H1 (cell line): ENCODE results near the gene SHOX. TPM values are rescaled to one million over a fixed set of nuclear protein-coding genes. Genes with fewer than 3 reads are reported as not detected.

Experiments used
- CTCF ChIA-PET: fragments of 300-600 bp; sonication (Branson Sonifier 250); formaldehyde crosslinking; loops from one replicate; lab custom pipeline; 2021; ENCODE audit not compliant: partially characterized antibody; lab: Charles Lee
- POLR2A ChIA-PET: fragments of 300-600 bp; sonication (Branson Sonifier 250); formaldehyde crosslinking; loops from one replicate; lab custom pipeline; 2021; ENCODE audit warnings: inconsistent platforms; ENCODE audit not compliant: partially characterized antibody; lab: Charles Lee
- DNase-seq, 2 experiments: peaks; one replicate each; pipeline versions ENCODE4 v3.0.0 to v3.0.0-alpha.2; 2010 to 2022; ENCODE audit warnings: low spot score in 2 of 2, low read depth in 1 of 2, mixed read lengths in 1 of 2
- FAIRE-seq: peaks from 2 replicates; lab custom pipeline; 2011; peaks lifted over from hg19 to GRCh38; lab: Jason Lieb, UNC
- H2AFZ ChIP-seq: 2 replicates; pipeline ENCODE4 v1.8.1; 2012; ENCODE audit warnings: low read length, inconsistent platforms
- H2AK5ac ChIP-seq: 2 replicates; pipeline ENCODE4 v1.6.1; 2013; ENCODE audit warnings: low read depth, low read length
- H2BK120ac ChIP-seq: replicated peaks from 2 replicates; pipeline ENCODE3; 2013; ENCODE audit warnings: low read depth, low read length, inconsistent platforms
- H2BK12ac ChIP-seq: 2 replicates; pipeline ENCODE4 v1.6.1; 2013; ENCODE audit warnings: low read depth, low read length
- H2BK15ac ChIP-seq: 2 replicates; pipeline ENCODE4 v1.6.1; 2013; ENCODE audit warnings: low read length
- H2BK20ac ChIP-seq: 2 replicates; pipeline ENCODE4 v1.6.1; 2013; ENCODE audit warnings: low read length
- H2BK5ac ChIP-seq: 2 replicates; pipeline ENCODE4 v1.6.1; 2013; ENCODE audit warnings: low read depth, low read length
- H3K14ac ChIP-seq: 2 replicates; pipeline ENCODE4 v1.6.1; 2013; ENCODE audit warnings: inconsistent platforms; ENCODE audit not compliant: insufficient read length
- H3K18ac ChIP-seq: 2 replicates; pipeline ENCODE4 v1.6.1; 2013; ENCODE audit warnings: low read length; ENCODE audit errors: extremely low read depth
- H3K23ac ChIP-seq: 2 replicates; pipeline ENCODE4 v1.6.1; 2013; ENCODE audit warnings: inconsistent platforms; ENCODE audit not compliant: insufficient read length
- H3K23me2 ChIP-seq: 2 replicates; pipeline ENCODE4 v1.6.1; 2013; ENCODE audit warnings: low read depth, low read length
- H3K27ac ChIP-seq: 2 replicates; pipeline ENCODE4 v1.6.1; 2011; ENCODE audit warnings: low read depth, low read length, inconsistent platforms
- H3K27me3 ChIP-seq, 4 experiments: replicated peaks in 1 of 4; 1 replicate in 1 of 4; 2 replicates in 3 of 4; pipeline versions ENCODE4 v1.6.1 to v1.8.1; 2011 to 2013; ENCODE audit warnings: low read length in 3 of 4, mild to moderate bottlenecking in 3 of 4, inconsistent platforms in 2 of 4, mixed read lengths in 2 of 4, moderate library complexity in 1 of 4; ENCODE audit not compliant: control insufficient read depth in 3 of 4, insufficient read depth in 3 of 4; ENCODE audit errors: extremely low read depth in 1 of 4
- H3K36me3 ChIP-seq, 4 experiments: 2 replicates each; pipeline versions ENCODE4 v1.6.1 to v1.8.1; 2011 to 2013; ENCODE audit warnings: mild to moderate bottlenecking in 4 of 4, low read length in 3 of 4, moderate library complexity in 2 of 4, control low read depth in 1 of 4, inconsistent platforms in 1 of 4; ENCODE audit not compliant: insufficient read depth in 4 of 4, control insufficient read depth in 2 of 4
- H3K4ac ChIP-seq: replicated peaks from 2 replicates; pipeline ENCODE3; 2013; ENCODE audit warnings: low read length, low read depth, mixed read lengths, inconsistent platforms; ENCODE audit not compliant: insufficient read length
- H3K4me1 ChIP-seq, 4 experiments: replicated peaks in 1 of 4; 1 replicate in 1 of 4; 2 replicates in 3 of 4; pipeline versions ENCODE4 v1.6.1 to v1.8.1; 2011 to 2013; ENCODE audit warnings: low read length in 3 of 4, inconsistent platforms in 2 of 4, mixed read lengths in 1 of 4; ENCODE audit not compliant: insufficient read depth in 4 of 4, control insufficient read depth in 3 of 4
- H3K4me2 ChIP-seq, 2 experiments: 2 replicates each; pipeline versions ENCODE4 v1.6.1 to v1.8.1; 2011 to 2013; ENCODE audit warnings: low read depth in 2 of 2, low read length in 2 of 2, control low read depth in 1 of 2, inconsistent platforms in 1 of 2, mild to moderate bottlenecking in 1 of 2; ENCODE audit not compliant: insufficient read depth in 1 of 2
- H3K4me3 ChIP-seq, 4 experiments: fragments of 200-600, 300-600 bp in 1 of 4; sonication (generic), shearing (Covaris generic), sonication (Bioruptor Twin) in 1 of 4; 2 replicates each; pipeline versions ENCODE4 v1.5.1 to v1.8.1; 2011 to 2016; ENCODE audit warnings: low read length in 4 of 4, low read depth in 3 of 4, control low read depth in 2 of 4, inconsistent platforms in 2 of 4, mild to moderate bottlenecking in 2 of 4, mixed read lengths in 1 of 4, moderate library complexity in 1 of 4; ENCODE audit not compliant: insufficient read depth in 2 of 4; ENCODE audit errors: extremely low read depth in 1 of 4
- H3K56ac ChIP-seq: replicated peaks from 2 replicates; pipeline ENCODE3; 2013; ENCODE audit warnings: low read depth, mild to moderate bottlenecking, mixed read lengths, low read length, inconsistent platforms; ENCODE audit not compliant: insufficient read length
- H3K79me1 ChIP-seq: 2 replicates; pipeline ENCODE4 v1.6.1; 2013; ENCODE audit warnings: low read depth, low read length, control low read depth
- H3K79me2 ChIP-seq, 2 experiments: 2 replicates each; pipeline versions ENCODE4 v1.6.1 to v1.8.1; 2012 to 2013; ENCODE audit warnings: low read length in 2 of 2, mild to moderate bottlenecking in 2 of 2, inconsistent platforms in 1 of 2; ENCODE audit not compliant: insufficient read depth in 2 of 2, control insufficient read depth in 1 of 2
- H3K9ac ChIP-seq, 4 experiments: replicated peaks in 1 of 4; 1 replicate in 1 of 4; 2 replicates in 3 of 4; pipeline versions ENCODE4 v1.6.1 to v1.8.1; 2011 to 2013; ENCODE audit warnings: low read depth in 3 of 4, low read length in 3 of 4, control low read depth in 2 of 4, mild to moderate bottlenecking in 2 of 4, moderate library complexity in 2 of 4, inconsistent platforms in 1 of 4; ENCODE audit errors: extremely low read depth in 1 of 4
- H3K9me3 ChIP-seq, 2 experiments: 2 replicates each; pipeline versions ENCODE4 v1.6.1 to v1.8.1; 2012 to 2013; ENCODE audit warnings: mild to moderate bottlenecking in 2 of 2, moderate library complexity in 2 of 2, control low read depth in 1 of 2, inconsistent platforms in 1 of 2, low read depth in 1 of 2, low read length in 1 of 2, mixed read lengths in 1 of 2; ENCODE audit not compliant: insufficient read depth in 2 of 2
- H4K20me1 ChIP-seq, 2 experiments: replicated peaks in 1 of 2; 2 replicates each; pipeline versions ENCODE3 to v1.8.1; 2011 to 2013; ENCODE audit warnings: inconsistent platforms in 2 of 2, low read length in 2 of 2, mild to moderate bottlenecking in 1 of 2; ENCODE audit not compliant: insufficient read depth in 2 of 2, control insufficient read depth in 1 of 2
- H4K5ac ChIP-seq: 2 replicates; pipeline ENCODE4 v1.6.1; 2013; ENCODE audit warnings: low read length, low read depth, mixed read lengths, inconsistent platforms; ENCODE audit not compliant: insufficient read length
- H4K8ac ChIP-seq: 2 replicates; pipeline ENCODE4 v1.8.0; 2013; ENCODE audit warnings: mild to moderate bottlenecking, moderate library complexity, low read length, inconsistent platforms; ENCODE audit not compliant: insufficient read depth; ENCODE audit errors: extremely low read depth
- H4K91ac ChIP-seq: replicated peaks from 2 replicates; pipeline ENCODE3; 2013; ENCODE audit warnings: low read length, mixed read lengths, inconsistent platforms; ENCODE audit not compliant: insufficient read length
- CBX5 ChIP-seq: fragments of 300-800, 300-1000 bp; sonication (generic); IDR thresholded peaks from 2 replicates; pipeline ENCODE4 v1.7.1; 2016; ENCODE audit warnings: antibody characterized with exemption, low read length, low read depth
- CBX8 ChIP-seq: fragments of 300-800, 300-1000 bp; sonication (generic); IDR thresholded peaks from 2 replicates; pipeline ENCODE4 v1.7.1; 2016; ENCODE audit warnings: low read depth, low read length, borderline replicate concordance
- CREB1 ChIP-seq: IDR thresholded peaks from 2 replicates; pipeline ENCODE4 v1.6.1; 2012; ENCODE audit warnings: inconsistent platforms
- E2F6 ChIP-seq: IDR thresholded peaks from 2 replicates; pipeline ENCODE4 v1.6.1; 2012; ENCODE audit warnings: inconsistent platforms
- EZH2 ChIP-seq: fragments of 200-600 bp; sonication (generic); IDR thresholded peaks from 2 replicates; pipeline ENCODE4 v1.7.1; 2012; ENCODE audit warnings: low read depth, mild to moderate bottlenecking, moderate library complexity, low read length, inconsistent platforms; ENCODE audit not compliant: severe bottlenecking
- KDM4A ChIP-seq: IDR thresholded peaks from one replicate; pipeline ENCODE4 v1.7.1; 2012; ENCODE audit warnings: low read depth, mild to moderate bottlenecking, moderate library complexity, low read length, inconsistent platforms; ENCODE audit not compliant: severe bottlenecking
- NANOG ChIP-seq: IDR thresholded peaks from 2 replicates; pipeline ENCODE4 v1.6.1; 2011; ENCODE audit warnings: low read length, low read depth, mild to moderate bottlenecking, inconsistent platforms; ENCODE audit not compliant: insufficient read depth, poor library complexity, severe bottlenecking
- POLR2AphosphoS5 ChIP-seq: IDR thresholded peaks from 2 replicates; pipeline ENCODE4 v1.6.1; 2011; ENCODE audit warnings: low read depth, low read length
- RXRA ChIP-seq: IDR thresholded peaks from 2 replicates; pipeline ENCODE4 v1.6.1; 2011; ENCODE audit warnings: low read depth, mild to moderate bottlenecking, low read length, moderate library complexity; ENCODE audit not compliant: insufficient read depth
- SIRT6 ChIP-seq: IDR thresholded peaks from one replicate; pipeline ENCODE4 v1.7.1; 2012; ENCODE audit warnings: low read length, inconsistent platforms
- SP4 ChIP-seq: IDR thresholded peaks from 2 replicates; pipeline ENCODE4 v1.6.1; 2012; ENCODE audit warnings: low read length, inconsistent platforms
- SUZ12 ChIP-seq: fragments of 200-600 bp; sonication (generic); IDR thresholded peaks from 2 replicates; pipeline ENCODE4 v1.6.1; 2012; ENCODE audit warnings: mild to moderate bottlenecking, inconsistent platforms, low read length, moderate library complexity, mixed read lengths
- TAF7 ChIP-seq: optimal IDR thresholded peaks from 2 replicates; pipeline ENCODE3; 2011; ENCODE audit warnings: low read depth, mild to moderate bottlenecking, inconsistent platforms, low read length, moderate library complexity, borderline replicate concordance
- TCF12 ChIP-seq: IDR thresholded peaks from 2 replicates; pipeline ENCODE4 v1.6.1; 2011; ENCODE audit warnings: low read depth, mild to moderate bottlenecking, low read length
- WGBS, 2 experiments: shearing (Covaris generic) in 1 of 2; methylation state at CpG; one replicate each; pipeline versions ENCODE4 v1.1.6 to v1.1.7; 2013 to 2015; ENCODE audit warnings: low lambda C conversion rate in 2 of 2, mixed read lengths in 2 of 2, inconsistent platforms in 1 of 2, low coverage in 1 of 2, missing lambda C conversion rate in 1 of 2; ENCODE audit not compliant: insufficient replicate concordance in 2 of 2, insufficient coverage in 1 of 2, insufficient read length in 1 of 2; ENCODE audit errors: extremely low coverage in 1 of 2, missing lambda C conversion rate in 1 of 2; 5-methylcytosine and 5-hydroxymethylcytosine counted together
- polyA plus RNA-seq, 7 experiments: library from polyadenylated mRNA; depleted of rRNA in 3 of 7; stranded (reverse) in 5 of 7; unstranded in 2 of 7; fragments of >200 nt in 5 of 7; fragments of 200-250 nt in 2 of 7; gene quantifications; 1 replicate in 5 of 7; 2 replicates in 1 of 7; 4 replicates in 1 of 7; pipeline versions ENCODE4 v1.2.1 to v1.2.3, GENCODE V29; 2011 to 2013; ENCODE audit warnings: missing spikeins in 2 of 7, mixed read lengths in 2 of 7
- total RNA-seq: library from RNA; stranded (reverse); fragmentation: NEBNext Ultra II Directional; extraction: Animal tissue kit (Norgen Biotek cat#: 25700); gene quantifications from 2 replicates; pipeline ENCODE4 v1.2.1, GENCODE V29; 2021

Gene SHOX
- total and polyA plus RNA-seq, 2 of the 8 experiments (the other 6 are each of a cell fraction or from before 2014, with no cell fraction given), result 0.05 to 0.15 TPM

- Histone ChIP-seq H2BK120ac (no peak overlapping the region), H3K9ac (no peak overlapping the region), H2AK5ac (no peak overlapping the region), H2AFZ (no peak overlapping the region), H3K27ac (no peak overlapping the region), H3K79me1 (no peaks in the 10 kb centered on the region; the same call in 1 of the 2 replicates), H3K4me3 (no peak overlapping the region), H3K4me1 (peaks cover 5 to 29% (median 18%) of the 10 kb centered on the region in 4 experiments), H3K18ac (no peak overlapping the region; the same call in 1 of the 2 replicates), H3K4me2 (no peak overlapping the region; a peak in 1 of 4 replicates), H3K56ac (no peak overlapping the region), H4K20me1 (peaks cover 2 to 4% of the 10 kb centered on the region in 2 experiments), H3K14ac (no peak overlapping the region), H3K23ac (no peak overlapping the region), H4K91ac (no peak overlapping the region), H3K23me2 (peaks cover 9% of the 10 kb centered on the region; the same call in 1 of the 2 replicates), H3K36me3 (0 out of 8 replicates have a peak, but pooled peaks cover 0 to 4% (median 0%) of the 10 kb centered on the region in 4 experiments), H2BK12ac (no peak overlapping the region), H4K5ac (no peak overlapping the region), H3K4ac (no peak overlapping the region), H2BK15ac (peak overlapping the region; percentile 46; the same call in 1 of the 2 replicates), H4K8ac (no peak overlapping the region), H2BK20ac (no peak overlapping the region), H3K9me3 (no peaks in the 10 kb centered on the region; a peak in 1 of 4 replicates), H3K27me3 (peaks cover 76 to 83% (median 80%) of the 10 kb centered on the region in 4 experiments), H2BK5ac (no peak overlapping the region), H3K79me2 (no peaks in the 10 kb centered on the region)
- WGBS, 2 experiments, result 76% methylated on average over 7 of the region's 7 CpGs; no CpG with 5 or more reads in 1 of the 2 experiments
- POLR2A ChIA-PET, result no interaction called here
- CTCF ChIA-PET, result no interaction called here
- DNase-seq (peak in 1 of 2 experiments; percentile 43), FAIRE-seq (no peak)
- TF ChIP-seq NANOG (no peak), SP4 (no peak), CREB1 (no peak), RXRA (no peak), CBX8 (no peak), SIRT6 (no peak), EZH2 (no peak), TAF7 (no peak), POLR2AphosphoS5 (no peak), CBX5 (no peak), SUZ12 (no peak), TCF12 (no peak), KDM4A (no peak), E2F6 (no peak)
These were observed 12.6 kb downstream of the SHOX start for GRCh38 chrX:643241-643595.
